ENCODE results near the gene CORT.

CORT gene

DNA sequence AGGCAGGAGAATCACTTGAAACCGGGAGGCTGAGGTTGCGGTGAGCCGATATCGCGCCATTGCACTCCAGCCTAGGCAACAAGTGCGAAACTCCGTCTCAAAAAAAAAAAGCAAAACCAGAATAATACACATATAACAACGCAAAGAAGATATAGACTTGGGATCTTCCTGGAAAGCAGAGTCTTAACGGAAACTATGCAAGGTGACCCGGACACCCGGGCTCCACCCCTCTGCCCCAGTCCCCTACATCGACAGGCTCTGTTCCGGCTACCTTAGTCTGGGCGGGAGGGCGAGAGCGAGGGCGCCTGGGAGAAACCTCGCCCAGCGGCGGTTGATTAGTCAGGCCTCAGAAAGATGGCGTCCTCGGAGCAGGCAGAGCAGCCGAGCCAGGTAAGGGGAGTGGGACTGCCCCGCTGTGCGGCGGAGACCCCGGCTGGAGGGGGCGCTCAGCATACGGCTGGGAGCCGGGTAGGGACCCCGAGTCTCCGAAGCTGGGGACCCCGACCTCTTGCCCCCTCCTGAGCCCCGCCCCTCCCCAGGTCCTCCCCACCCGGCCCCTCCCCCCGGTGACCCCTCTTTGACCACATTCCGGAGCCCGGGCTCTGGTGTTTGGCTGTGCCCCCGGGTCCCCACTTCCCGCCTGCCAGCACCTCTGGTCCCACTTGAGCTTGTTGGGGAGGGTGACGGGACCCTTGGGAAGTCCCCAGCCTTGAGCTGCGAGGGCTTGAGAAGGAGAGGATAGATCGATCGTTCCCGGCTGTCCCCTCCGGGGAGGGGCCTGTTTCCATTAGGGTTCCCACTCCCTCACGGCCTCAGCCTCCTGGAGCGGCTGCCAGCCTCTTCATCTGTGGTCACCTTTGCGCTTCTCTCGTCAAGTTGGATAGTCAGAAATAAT, 25.0 kb downstream of the CORT start, which contains the start of gene PEX14:
Gene PEX14 (plus strand): TSS at position 338 of the 895 bp plus-strand sequence. CDS start 17 bp downstream, at position 355.
- DNase-seq (ENCODE audit: low read depth): peak; percentile 83

DNA sequence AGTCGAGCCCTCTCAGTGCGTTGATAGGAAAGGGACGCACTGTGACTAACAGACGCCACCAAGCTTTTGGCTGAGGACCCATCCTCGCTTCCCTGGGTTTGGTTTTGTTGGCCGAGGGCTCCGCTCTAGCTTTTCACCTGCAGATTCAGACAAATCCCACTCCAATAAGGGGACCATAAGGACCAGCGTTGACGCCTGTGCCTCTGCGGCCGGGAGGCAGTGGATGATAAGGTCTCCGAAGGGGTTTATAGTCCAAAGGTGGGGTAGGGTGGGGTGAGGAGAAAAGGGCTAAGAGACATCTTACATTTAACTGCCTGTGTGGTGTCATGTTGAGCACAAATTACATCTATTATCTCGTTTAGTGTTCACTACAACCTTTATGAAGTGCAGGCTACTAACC, 25.7 kb downstream of the CORT start:
- no peak for DNase-seq (ENCODE audit: low read depth)

DNA sequence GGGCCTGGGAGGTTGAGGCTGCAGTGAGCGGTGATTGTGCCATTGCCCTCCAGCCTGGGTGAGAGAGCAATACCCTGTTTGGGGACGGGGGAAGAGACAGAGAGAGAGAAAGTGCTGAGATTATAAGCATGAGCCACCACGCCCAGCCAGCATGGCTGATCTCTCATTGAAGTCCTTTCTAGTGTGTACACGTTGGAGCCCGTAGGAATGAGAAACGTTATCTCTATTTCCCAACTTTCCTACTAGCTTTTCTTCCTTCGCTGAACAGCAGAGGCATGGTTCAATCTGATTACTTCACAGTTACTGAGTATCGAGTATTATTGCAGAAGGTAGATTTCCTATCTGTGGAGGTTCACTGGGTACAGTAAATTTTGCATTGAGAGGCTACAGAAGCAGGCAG, 29.5 kb downstream of the CORT start:
- no peak for DNase-seq (ENCODE audit: low read depth)

DNA sequence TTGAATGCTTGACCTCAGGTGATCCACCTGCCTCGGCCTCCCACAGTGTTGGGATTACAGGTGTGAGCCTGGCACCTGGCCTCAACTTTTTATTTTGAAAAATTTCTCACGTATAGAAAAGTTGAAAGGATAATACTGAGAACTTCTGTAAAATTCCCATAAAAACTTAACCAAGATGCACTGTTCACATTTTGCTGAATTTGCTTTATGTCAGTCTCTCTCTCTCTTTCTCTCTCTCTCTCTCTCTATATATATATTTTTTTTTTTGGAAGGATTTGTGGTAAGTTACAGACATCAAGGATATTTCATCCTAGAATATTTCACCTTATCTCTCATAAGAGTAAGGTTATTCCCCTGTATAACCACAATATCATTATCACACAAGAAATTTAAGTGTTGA, 30.8 kb downstream of the CORT start:
- no peak for DNase-seq (ENCODE audit: low read depth)

DNA sequence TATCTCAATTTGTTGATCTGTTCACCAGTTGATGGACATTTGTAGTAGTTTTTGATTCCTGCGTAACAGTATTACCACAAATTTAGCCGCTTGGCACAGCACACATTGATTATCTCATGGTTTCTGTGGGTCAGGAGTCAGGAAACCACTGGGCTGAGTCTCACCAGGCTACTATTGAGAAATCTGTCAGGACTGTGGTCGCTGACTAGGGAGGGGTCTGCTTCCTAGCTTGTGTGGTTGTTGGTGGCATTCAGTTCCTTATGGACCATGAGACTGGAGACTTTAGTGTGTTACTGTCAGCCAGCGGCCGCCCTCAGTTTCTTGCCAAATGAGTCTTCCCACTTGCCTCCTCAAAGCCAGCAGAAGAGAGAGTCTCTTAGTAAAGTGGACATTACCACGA, 34.7 kb downstream of the CORT start:
- DNase-seq (ENCODE audit: low read depth): no peak

DNA sequence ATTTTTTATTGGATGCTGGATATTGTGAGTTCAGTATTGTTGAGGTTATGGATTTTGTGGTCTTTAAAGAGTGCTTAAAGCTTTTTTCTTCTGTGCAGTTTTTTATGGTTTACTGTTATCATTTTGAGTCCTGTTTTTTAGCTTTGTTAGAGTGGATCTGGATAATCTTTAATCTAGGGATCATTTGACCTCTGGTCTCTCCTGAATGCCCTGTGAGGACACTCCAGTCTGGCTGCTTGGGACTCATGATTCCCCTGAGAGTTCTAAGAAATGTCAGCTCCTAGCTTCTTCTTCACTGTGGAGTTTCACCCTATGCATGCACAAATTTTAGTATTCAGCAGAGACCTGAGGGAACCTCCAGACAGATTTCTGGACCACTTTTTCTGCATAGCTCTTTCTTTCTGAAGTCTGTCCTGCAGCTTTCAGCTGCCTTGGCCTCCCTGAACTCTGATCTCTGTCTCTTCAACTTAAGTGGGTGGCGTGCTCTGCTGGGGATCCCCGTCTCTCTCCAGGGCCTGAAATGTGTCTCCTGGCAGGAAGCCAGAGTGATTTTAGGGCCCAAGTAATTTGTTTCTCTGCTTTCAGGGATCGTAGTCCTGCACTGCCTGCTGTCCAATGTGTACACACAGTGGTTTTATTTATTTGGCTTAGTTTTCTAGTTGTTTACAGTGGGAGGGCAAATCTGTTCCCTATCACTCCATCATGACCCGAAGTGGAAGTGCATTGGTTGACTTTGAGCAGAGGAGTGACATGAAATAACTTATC, 39.6 kb downstream of the CORT start:
- DNase-seq (ENCODE audit: low read depth): no peak

DNA sequence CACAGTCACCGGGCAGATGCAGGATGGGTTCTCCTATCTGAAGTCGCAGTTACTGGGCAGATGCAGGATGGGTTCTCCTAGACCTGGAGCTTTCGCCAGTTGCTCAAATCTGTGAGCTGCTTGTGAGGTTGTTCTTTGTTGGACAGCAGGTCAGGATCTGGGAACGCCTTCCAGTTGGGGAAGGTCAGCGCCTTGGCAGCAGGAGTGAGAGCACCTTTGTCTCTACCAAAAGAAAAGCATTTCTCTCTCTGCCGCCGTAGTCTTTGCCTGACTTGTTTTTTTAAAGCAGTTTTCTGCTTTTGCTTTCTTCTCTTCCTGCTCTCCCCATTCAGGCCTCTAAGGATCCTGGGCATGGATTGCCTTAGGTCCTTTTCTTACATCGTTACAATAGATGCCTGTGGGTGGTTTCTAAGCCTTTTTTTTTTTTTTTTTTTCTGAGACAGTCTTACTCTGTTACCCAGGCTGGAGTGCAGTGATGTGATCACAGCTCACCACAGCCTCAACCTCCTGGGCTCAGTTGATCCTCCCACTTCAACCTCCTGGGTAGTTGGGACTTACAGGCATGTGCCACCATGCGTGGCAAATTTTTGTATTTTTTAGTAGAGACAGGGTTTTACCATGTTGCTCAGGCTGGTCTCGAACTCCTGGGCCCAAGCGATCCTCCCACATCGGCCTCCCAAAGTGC, 40.6 kb downstream of the CORT start:
- DNase-seq (ENCODE audit: low read depth): no peak

DNA sequence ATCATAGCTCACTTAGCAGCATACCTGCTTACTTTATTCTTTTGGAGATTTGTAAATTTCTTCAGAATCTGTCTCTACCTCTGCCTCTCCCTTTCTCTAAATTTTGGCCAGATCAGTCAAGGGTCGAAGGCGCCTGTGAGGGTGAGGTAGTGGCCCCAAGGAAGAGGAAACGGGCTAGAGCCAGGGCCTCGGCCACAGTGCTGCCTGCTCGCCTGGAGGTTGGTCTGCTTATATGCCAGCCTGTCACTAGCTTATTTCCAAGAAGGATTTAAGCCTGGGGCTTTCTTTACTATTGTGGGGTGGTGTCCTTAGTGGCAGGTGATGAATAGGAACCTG, 44.6 kb downstream of the CORT start:
- DNase-seq (ENCODE audit: low read depth): no peak

DNA sequence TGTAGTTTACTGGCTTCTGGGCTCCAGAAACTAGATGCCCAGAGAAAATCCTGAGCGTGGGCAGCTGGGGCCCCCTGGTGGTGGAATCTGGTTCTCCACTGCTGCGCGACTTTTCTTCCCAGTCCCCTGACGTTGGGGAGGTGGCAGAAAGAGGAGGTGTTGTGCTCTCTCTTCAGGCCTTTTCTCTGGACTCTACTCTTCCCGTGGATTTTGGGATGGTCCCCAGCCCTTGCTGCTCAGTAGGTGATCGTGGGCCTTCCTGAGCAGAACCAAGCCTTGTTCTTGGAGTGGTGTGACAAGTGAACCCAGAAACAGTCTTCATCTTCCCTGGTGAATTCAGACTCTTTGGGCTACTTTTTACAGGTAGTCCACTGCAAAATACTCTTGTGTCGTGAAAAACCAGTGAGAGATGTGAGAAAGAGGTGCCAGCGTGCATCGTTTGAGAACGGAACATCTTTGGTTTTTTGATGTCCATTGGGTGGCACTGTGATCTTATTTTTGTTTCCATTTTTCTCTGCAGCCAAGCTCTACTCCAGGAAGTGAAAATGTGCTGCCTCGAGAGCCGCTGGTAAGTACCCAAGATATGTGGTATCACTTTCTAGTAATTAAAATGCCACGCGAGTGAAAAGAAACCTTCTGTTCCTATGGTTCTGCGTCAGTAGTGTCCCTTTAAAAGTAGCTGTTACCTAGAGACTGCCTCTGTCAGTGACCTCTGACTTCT, 45.1 kb downstream of the CORT start:
- DNase-seq (ENCODE audit: low read depth): peak; percentile 66

DNA sequence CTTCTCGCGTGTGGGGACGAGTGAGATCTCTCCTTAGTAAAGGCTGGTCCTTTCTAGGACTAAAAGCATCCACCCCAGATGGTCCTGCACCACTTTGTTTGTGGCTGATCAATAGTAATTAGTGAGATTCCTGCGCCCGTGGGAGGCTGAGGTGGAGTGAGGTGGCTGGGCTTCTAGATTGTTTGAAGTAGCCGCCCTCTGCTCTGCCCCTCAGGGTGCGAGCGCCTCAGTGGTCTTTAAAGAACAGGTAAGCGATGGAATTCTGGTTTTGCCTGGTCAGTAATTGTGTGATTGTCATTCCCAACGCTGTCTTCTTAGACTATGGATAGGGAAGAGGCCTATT, 45.6 kb downstream of the CORT start:
- no peak for DNase-seq (ENCODE audit: low read depth)

DNA sequence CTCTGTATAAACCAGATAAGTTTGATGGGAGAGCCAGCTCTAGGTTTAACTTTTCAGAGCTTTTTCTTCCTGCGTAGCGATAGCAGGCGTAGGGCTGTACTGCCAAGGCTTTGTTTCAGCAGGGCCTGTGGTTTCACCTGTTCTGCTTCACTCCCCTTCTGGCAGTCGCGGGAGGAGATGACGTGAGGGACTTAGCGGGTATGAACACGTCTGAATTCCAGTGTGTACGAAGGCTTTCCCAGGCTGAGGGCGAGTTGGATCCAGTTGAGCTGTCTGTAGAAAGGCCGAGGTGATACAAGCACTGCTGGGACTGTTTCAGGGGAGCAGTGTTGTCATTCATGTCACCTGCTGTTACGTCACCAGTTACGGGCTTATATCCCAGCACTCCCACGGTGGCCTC, 46.1 kb downstream of the CORT start:
- no peak for DNase-seq (ENCODE audit: low read depth)

DNA sequence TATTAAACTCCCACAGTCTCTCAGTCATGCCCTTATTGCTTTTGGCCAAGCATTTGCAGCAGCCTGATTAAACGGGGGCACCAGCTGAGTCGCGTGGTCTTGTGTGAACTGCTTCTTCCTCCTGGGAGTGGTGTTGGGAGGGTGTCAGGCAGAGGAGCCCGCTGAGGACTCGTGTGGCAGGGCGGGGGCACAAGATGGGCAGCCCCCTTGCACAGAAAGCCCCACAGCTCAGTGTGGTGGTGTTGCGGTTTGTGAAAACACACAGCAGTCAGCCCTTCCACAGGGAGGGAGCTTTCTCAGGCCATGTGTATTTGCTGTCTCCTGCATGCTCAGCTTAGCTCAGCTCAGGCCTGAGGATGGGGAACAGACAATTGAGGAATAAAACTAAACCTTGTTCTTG, 47.3 kb downstream of the CORT start:
- no peak for DNase-seq (ENCODE audit: low read depth)

DNA sequence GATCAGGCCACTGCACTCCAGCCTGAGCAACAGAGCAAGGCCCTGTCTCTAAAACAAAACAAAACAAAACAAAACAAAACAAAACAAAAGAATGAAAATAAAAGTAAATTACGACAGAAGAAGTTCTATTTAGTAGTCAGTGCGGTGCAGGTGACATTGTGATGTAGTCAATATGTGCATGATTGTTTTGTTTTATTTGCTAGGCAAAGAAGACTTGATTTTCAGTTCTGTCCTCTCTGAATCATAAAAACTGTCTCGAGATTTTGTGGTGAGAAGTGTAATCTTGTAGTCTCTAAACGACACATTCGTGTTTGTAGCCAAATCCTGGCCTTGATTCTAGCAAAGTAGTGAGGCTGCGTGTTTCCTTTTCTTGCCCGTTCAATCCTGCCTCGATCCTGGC, 48.4 kb downstream of the CORT start:
- DNase-seq (ENCODE audit: low read depth): no peak
